Thyroid gland (tissue), 4 donors: ENCODE data around the gene CDHR5.

Experiments used
- POLR2A ChIP-seq, 2 donors: fragments of 450-650 bp; IDR thresholded peaks; one replicate each; pipeline ENCODE4 v1.6.1; 2017; ENCODE audit warnings: antibody characterized with exemption in 2 of 2, mild to moderate bottlenecking in 2 of 2, moderate library complexity in 1 of 2
- TF ChIP-seq, protein P1 (sequence below), 6 experiments: fragments of 200-600 bp in 3 of 6; fragments of 450-650 bp in 3 of 6; sonication (generic) in 3 of 6; IDR thresholded peaks; one replicate each; pipeline ENCODE4 v1.5.1; 2016 to 2019; ENCODE audit warnings: antibody characterized with exemption in 6 of 6, mild to moderate bottlenecking in 2 of 6, inconsistent platforms in 1 of 6, moderate library complexity in 1 of 6

DNA sequence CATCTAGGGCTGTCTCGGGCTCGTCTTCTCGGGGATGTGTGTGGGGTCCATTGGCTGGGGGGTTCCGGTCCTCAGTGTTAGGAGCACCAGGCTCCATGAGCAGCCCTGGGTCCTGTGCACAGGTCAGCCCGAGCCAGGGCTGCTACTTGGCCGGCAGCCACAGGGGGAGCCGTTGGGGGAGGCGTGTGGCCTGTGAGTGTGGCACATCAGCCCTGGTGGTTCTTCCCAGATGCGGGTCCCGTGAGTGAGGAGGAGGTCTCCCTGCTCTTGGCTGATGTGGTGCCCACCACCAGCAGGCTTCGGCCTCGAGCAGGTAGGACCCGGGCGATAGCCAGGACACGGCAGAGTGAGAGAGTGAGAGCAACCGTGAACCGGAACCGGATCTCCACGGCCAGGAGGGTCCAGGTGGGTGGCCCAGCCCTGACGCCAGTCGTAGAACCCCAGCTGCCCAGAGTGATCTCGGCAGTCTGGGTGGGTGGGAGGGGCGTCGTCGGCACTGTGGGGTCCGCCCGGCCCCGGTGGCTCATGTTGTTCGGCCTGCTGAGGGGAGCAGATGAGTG, 27.5 kb downstream of the CDHR5 start:
- TF ChIP-seq, protein P1, sequence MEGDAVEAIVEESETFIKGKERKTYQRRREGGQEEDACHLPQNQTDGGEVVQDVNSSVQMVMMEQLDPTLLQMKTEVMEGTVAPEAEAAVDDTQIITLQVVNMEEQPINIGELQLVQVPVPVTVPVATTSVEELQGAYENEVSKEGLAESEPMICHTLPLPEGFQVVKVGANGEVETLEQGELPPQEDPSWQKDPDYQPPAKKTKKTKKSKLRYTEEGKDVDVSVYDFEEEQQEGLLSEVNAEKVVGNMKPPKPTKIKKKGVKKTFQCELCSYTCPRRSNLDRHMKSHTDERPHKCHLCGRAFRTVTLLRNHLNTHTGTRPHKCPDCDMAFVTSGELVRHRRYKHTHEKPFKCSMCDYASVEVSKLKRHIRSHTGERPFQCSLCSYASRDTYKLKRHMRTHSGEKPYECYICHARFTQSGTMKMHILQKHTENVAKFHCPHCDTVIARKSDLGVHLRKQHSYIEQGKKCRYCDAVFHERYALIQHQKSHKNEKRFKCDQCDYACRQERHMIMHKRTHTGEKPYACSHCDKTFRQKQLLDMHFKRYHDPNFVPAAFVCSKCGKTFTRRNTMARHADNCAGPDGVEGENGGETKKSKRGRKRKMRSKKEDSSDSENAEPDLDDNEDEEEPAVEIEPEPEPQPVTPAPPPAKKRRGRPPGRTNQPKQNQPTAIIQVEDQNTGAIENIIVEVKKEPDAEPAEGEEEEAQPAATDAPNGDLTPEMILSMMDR (IDR thresholded peaks at IDR 0.05), result no peak
- no peak for TF ChIP-seq POLR2A (IDR thresholded peaks at IDR 0.05)
